SH-SY5Y (cell line): Measurements from ENCODE around the gene LMCD1.

Source experiments
- GATA2 ChIP-seq: IDR thresholded peaks from 2 replicates; pipeline ENCODE4 v1.6.1; 2011; ENCODE audit warnings: mild to moderate bottlenecking, low read depth, low read length
- GATA3 ChIP-seq: IDR thresholded peaks from 2 replicates; pipeline ENCODE4 v1.6.1; 2011; ENCODE audit warnings: low read depth, mild to moderate bottlenecking, low read length, moderate library complexity

LMCD1 gene

GRCh38 chr3:8579096-8579495, 77.5 kb downstream of the LMCD1 start:
- TF ChIP-seq GATA3 (no peak), GATA2 (no peak)

GRCh38 chr3:8579943-8580342, 78.3 kb downstream of the LMCD1 start:
- no peak for TF ChIP-seq GATA2
- no peak for TF ChIP-seq GATA3

GRCh38 chr3:8581373-8581772, 79.8 kb downstream of the LMCD1 start:
- TF ChIP-seq GATA2 (no peak), GATA3 (no peak)

- no peak for TF ChIP-seq GATA2
- no peak for TF ChIP-seq GATA3
Observed at GRCh38 chr3:8581806-8582445, 80.3 kb downstream of the LMCD1 start.

GRCh38 chr3:8584661-8585060, 83.0 kb downstream of the LMCD1 start:
- TF ChIP-seq GATA3, result no peak
- no peak for TF ChIP-seq GATA2

GRCh38 chr3:8589880-8590556, 88.4 kb downstream of the LMCD1 start:
- TF ChIP-seq GATA3 (no peak), GATA2 (no peak)

- TF ChIP-seq GATA2 (no peak), GATA3 (no peak)
Observed at GRCh38 chr3:8593021-8593827, 91.6 kb downstream of the LMCD1 start.

GRCh38 chr3:8595252-8595651, 93.6 kb downstream of the LMCD1 start:
- TF ChIP-seq GATA2, result no peak
- no peak for TF ChIP-seq GATA3

GRCh38 chr3:8595695-8596115, 94.1 kb downstream of the LMCD1 start:
- TF ChIP-seq GATA3 (no peak), GATA2 (no peak)

- no peak for TF ChIP-seq GATA3
- no peak for TF ChIP-seq GATA2
Observed at GRCh38 chr3:8596321-8597218, 94.9 kb downstream of the LMCD1 start.

GRCh38 chr3:8597219-8597853, 95.7 kb downstream of the LMCD1 start:
- TF ChIP-seq GATA3, result no peak
- TF ChIP-seq GATA2, result no peak

GRCh38 chr3:8599146-8599545, 97.5 kb downstream of the LMCD1 start:
- TF ChIP-seq GATA2, result no peak
- no peak for TF ChIP-seq GATA3

GRCh38 chr3:8600457-8600856, 98.8 kb downstream of the LMCD1 start:
- TF ChIP-seq GATA2 (no peak), GATA3 (no peak)
